Right lobe of liver (tissue), 4 donors: ENCODE measurements around the gene SLC6A7.

ENCODE experiments used
- CTCF ChIP-seq, 4 donors: fragments of 200-600 bp in 3 of 4; fragments of 450-650 bp in 1 of 4; IDR thresholded peaks; one replicate each; pipeline versions ENCODE4 v1.5.1 to v1.8.0; 2016 to 2022; ENCODE audit warnings: antibody characterized with exemption in 4 of 4, mild to moderate bottlenecking in 2 of 4
- POLR2A ChIP-seq: fragments of 450-650 bp; IDR thresholded peaks from one replicate; pipeline ENCODE4 v1.6.1; 2017; ENCODE audit warnings: antibody characterized with exemption, mild to moderate bottlenecking
- donor health status: DM: no; HTN: no; CAD: no.
- donor health status: DM: no; HTN: no; CAD: no.
- donor health status: DM: no; HTN: yes; CAD: no.

DNA sequence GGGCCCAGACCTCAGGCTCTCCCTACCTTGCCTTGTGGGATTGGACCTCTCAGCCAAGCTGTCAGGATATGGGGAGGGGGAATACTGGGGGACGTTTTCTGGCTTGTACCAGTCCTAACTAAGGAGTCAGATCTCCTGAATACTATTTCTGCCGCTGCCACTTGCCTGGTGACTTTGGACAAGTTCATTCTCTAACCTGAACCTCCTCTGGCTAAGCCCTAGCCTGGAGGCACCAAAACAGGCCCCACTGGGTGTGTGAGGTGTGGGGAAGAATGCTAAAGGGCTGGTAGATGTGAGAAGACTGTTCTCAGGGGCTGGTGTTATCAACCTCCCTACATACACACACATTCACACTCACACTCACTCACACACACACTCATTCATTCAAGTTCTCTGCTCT, 1.1 kb downstream of the SLC6A7 start:
- TF ChIP-seq CTCF (IDR thresholded peaks at IDR 0.05) (no peak), POLR2A (no peak)
